PC-3 (cell line): ENCODE measurements around the gene ARHGAP24. TPM values are rescaled to one million over a fixed set of nuclear protein-coding genes. Genes with fewer than 3 reads are reported as not detected.

ENCODE experiments used
- ATAC-seq: fragments of 200-7000 bp; cut with Tn5 transposase; 2 replicates; pipeline ENCODE4 v1.9.1; 2020; ENCODE audit warnings: mild to moderate bottlenecking, moderate library complexity
- BruUV-seq: library from RNA; stranded (reverse); fragments of 400-500 nt; replicated peaks from 2 replicates; lab custom pipeline; 2021; lab: Mats Ljungman, UMichigan
- CTCF ChIA-PET: fragments of 300-600 bp; sonication (Branson Sonifier 250); formaldehyde crosslinking; loops from one replicate; lab custom pipeline; 2022; ENCODE audit warnings: antibody characterized with exemption; lab: Charles Lee
- POLR2A ChIA-PET: fragments of 300-600 bp; sonication (Branson Sonifier 250); formaldehyde crosslinking; loops from one replicate; lab custom pipeline; 2022; ENCODE audit warnings: antibody characterized with exemption; ENCODE audit not compliant: unreplicated experiment; lab: Charles Lee
- DNase-seq: peaks from one replicate; pipeline ENCODE4 v3.0.0-alpha.2; 2015
- H2AFZ ChIP-seq: fragments of 300-600 bp; sonication (generic); 2 replicates; pipeline ENCODE4 v1.6.0; 2016; ENCODE audit warnings: antibody characterized with exemption, low read length
- H3F3A ChIP-seq: fragments of 300-600 bp; sonication (generic); one replicate; pipeline ENCODE4 v1.6.0; 2017; ENCODE audit warnings: antibody characterized with exemption, low read length, control low read depth, mild to moderate bottlenecking; ENCODE audit not compliant: unreplicated experiment
- H3K27ac ChIP-seq: fragments of 300-600 bp; sonication (generic); 2 replicates; pipeline ENCODE4 v1.5.1; 2016; ENCODE audit warnings: mild to moderate bottlenecking, low read length
- H3K27me3 ChIP-seq: fragments of 300-600 bp; sonication (generic); 2 replicates; pipeline ENCODE4 v1.6.1; 2016; ENCODE audit warnings: low read length, mixed read lengths
- H3K36me3 ChIP-seq: fragments of 300-600 bp; sonication (generic); 2 replicates; pipeline ENCODE4 v1.6.1; 2016; ENCODE audit warnings: low read depth, mixed run types, low read length, mixed read lengths
- H3K4me1 ChIP-seq: fragments of 300-600 bp; sonication (generic); 2 replicates; pipeline ENCODE4 v1.5.1; 2016; ENCODE audit warnings: low read length; ENCODE audit not compliant: insufficient read depth
- H3K4me2 ChIP-seq: fragments of 300-600 bp; sonication (generic); 2 replicates; pipeline ENCODE4 v1.6.0; 2016; ENCODE audit warnings: low read length
- H3K4me3 ChIP-seq: fragments of 300-600 bp; sonication (generic); 2 replicates; pipeline ENCODE4 v1.5.1; 2016; ENCODE audit warnings: mild to moderate bottlenecking, low read length, mixed read lengths
- H3K79me2 ChIP-seq: fragments of 300-600 bp; sonication (generic); 2 replicates; pipeline ENCODE4 v1.6.1; 2017; ENCODE audit warnings: low read length, mixed read lengths
- H3K9ac ChIP-seq: fragments of 300-600 bp; sonication (generic); 2 replicates; pipeline ENCODE4 v1.6.0; 2016; ENCODE audit warnings: mild to moderate bottlenecking, low read length
- H3K9me2 ChIP-seq: fragments of 300-600 bp; sonication (generic); replicated peaks from 2 replicates; pipeline ENCODE4 v1.6.1; 2016; ENCODE audit warnings: mixed run types, low read length, mixed read lengths
- H3K9me3 ChIP-seq: fragments of 300-600 bp; sonication (generic); 2 replicates; pipeline ENCODE4 v1.6.1; 2016; ENCODE audit warnings: low read length, mixed read lengths
- H4K20me1 ChIP-seq: fragments of 300-600 bp; sonication (generic); 2 replicates; pipeline ENCODE4 v1.6.1; 2016; ENCODE audit warnings: low read length, mixed read lengths
- EZH2 ChIP-seq: fragments of 300-600 bp; sonication (generic); IDR thresholded peaks from one replicate; pipeline ENCODE4 v1.6.1; 2017; ENCODE audit warnings: antibody characterized with exemption, mild to moderate bottlenecking, low read length; ENCODE audit not compliant: unreplicated experiment
- EZH2phosphoT487 ChIP-seq: fragments of 300-600 bp; sonication (generic); IDR thresholded peaks from 2 replicates; pipeline ENCODE4 v1.6.1; 2018; ENCODE audit warnings: mild to moderate bottlenecking, antibody characterized with exemption, low read length, borderline replicate concordance
- intact Hi-C: fragments of 100-400 bp; cut with micrococcal nuclease; formaldehyde crosslinking; loops from 2 replicates; pipeline ENCODE4 v1.9.0; 2023
- total RNA-seq: library from RNA; depleted of rRNA; stranded (reverse); fragments of >200 nt; gene quantifications from 2 replicates; pipeline ENCODE4 v1.2.3, GENCODE V29; 2014
- TF ChIP-seq, protein P1 (sequence below): fragments of 300-600 bp; sonication (generic); conservative IDR thresholded peaks from 2 replicates; pipeline ENCODE4 v1.5.1; 2017; ENCODE audit warnings: antibody characterized with exemption, low read depth, mild to moderate bottlenecking, low read length

The ARHGAP24 gene
- total RNA-seq, 1 experiment from 2014 or later, result 7.4 TPM

DNA sequence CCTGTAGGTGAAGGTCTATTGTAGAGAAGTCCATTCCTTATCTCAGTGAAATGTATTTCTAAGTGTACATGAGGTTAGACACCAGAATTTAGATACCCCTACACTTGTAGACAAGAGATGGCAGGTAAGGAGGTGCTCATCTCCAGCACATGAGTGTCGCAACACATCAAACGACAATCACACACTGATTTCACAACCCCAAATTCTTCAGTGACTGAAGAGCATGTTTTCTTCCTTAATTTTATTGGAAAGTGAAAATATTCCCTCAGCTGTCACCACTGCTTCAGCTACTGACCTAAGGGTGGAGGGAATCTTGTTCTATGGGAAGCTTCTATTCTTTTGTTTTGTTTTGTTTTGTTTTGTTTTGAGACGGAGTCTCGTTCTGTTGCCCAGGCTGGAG lies 280.3 kb downstream of the ARHGAP24 start:
- Histone ChIP-seq H3K4me2 (no peak overlapping the region), H3K9me2 (no peaks in the 10 kb centered on the region), H3K4me3 (no peak overlapping the region), H3K79me2 (no peaks in the 10 kb centered on the region), H4K20me1 (no peaks in the 10 kb centered on the region), H3F3A (no peaks in the 10 kb centered on the region), H3K27ac (no peak overlapping the region), H3K4me1 (0 out of 2 replicates have a peak, but pooled peaks cover 5% of the 10 kb centered on the region), H3K9ac (no peak overlapping the region), H3K36me3 (no peaks in the 10 kb centered on the region), H2AFZ (no peak overlapping the region), H3K9me3 (no peaks in the 10 kb centered on the region), H3K27me3 (no peaks in the 10 kb centered on the region)
- DNase-seq, result no peak
- TF ChIP-seq, protein P1, sequence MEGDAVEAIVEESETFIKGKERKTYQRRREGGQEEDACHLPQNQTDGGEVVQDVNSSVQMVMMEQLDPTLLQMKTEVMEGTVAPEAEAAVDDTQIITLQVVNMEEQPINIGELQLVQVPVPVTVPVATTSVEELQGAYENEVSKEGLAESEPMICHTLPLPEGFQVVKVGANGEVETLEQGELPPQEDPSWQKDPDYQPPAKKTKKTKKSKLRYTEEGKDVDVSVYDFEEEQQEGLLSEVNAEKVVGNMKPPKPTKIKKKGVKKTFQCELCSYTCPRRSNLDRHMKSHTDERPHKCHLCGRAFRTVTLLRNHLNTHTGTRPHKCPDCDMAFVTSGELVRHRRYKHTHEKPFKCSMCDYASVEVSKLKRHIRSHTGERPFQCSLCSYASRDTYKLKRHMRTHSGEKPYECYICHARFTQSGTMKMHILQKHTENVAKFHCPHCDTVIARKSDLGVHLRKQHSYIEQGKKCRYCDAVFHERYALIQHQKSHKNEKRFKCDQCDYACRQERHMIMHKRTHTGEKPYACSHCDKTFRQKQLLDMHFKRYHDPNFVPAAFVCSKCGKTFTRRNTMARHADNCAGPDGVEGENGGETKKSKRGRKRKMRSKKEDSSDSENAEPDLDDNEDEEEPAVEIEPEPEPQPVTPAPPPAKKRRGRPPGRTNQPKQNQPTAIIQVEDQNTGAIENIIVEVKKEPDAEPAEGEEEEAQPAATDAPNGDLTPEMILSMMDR, result no peak
- TF ChIP-seq EZH2, result no peak
- TF ChIP-seq EZH2phosphoT487, result no peak
- BruUV-seq, result no TSS peak
- ChIA-PET CTCF (interaction anchor here (0.6 kb wide), 1 partner anchor 42 kb away, joined by 6 read pairs; no protein-coding TSS in a partner anchor), POLR2A (no interaction called here)
- intact Hi-C loops, result no loop called here
- no peak for ATAC-seq

DNA sequence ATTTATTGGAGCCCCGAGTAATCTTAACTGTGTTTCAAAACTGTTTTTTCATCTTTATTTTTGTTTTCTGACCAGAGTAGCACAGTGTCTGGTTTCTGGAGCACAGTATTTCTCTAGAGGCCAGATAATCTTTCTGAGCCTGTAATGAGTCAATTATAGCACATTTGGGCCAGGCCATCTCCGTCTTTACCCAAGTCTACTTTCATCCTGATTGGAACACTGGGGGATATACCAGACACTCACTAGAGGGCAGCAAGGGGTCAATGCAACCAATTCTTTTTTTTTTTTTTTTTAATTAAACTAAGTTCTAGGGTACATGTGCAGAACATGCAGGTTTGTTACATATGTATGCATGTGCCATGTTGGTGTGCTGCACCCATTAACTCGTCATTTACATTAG lies 282.0 kb downstream of the ARHGAP24 start:
- H3K36me3 ChIP-seq, result no peaks in the 10 kb centered on the region
- DNase-seq (peak; percentile 55), ATAC-seq (peak; percentile 54; the same call in 1 of the 2 replicates)
- ChIA-PET CTCF (no interaction called here), POLR2A (no interaction called here)
- no peaks in the 10 kb centered on the region for H3K27me3 ChIP-seq
- no peak overlapping the region for H2AFZ ChIP-seq
- H3K4me1 ChIP-seq, result peaks cover 10% of the 10 kb centered on the region
- no peak overlapping the region for H3K4me2 ChIP-seq
- no TSS peak for BruUV-seq
- H3K4me3 ChIP-seq, result no peak overlapping the region
- TF ChIP-seq, protein P1, result peak; percentile 49
- no peak for TF ChIP-seq EZH2
- no peak for TF ChIP-seq EZH2phosphoT487
- no peaks in the 10 kb centered on the region for H3F3A ChIP-seq
- H4K20me1 ChIP-seq, result no peaks in the 10 kb centered on the region
- H3K79me2 ChIP-seq, result no peaks in the 10 kb centered on the region
- H3K9ac ChIP-seq, result no peak overlapping the region
- H3K27ac ChIP-seq, result no peak overlapping the region
- no peaks in the 10 kb centered on the region for H3K9me3 ChIP-seq
- intact Hi-C loops, result loop anchor here (2.0 kb wide), 1 partner anchor 40 kb away; no protein-coding TSS in a partner anchor
- no peaks in the 10 kb centered on the region for H3K9me2 ChIP-seq

DNA sequence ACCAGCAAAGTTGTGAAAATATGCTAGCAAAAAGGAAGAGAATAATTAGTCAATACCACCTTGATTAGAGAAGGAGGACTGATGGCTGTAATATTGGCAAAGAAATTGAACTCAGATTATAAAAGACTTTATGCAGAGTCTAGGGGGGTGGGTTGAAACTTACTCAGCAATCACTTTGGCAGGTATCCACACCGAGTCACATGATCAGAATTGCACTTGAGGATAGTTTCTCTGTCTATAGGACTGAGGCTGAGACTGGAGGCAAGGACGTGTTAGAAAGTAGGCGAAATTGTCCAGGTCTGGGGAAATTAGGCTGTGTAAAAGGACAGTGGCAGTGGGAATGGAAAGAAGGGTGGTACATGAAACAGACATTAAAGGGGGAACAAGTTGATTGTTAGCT lies 284.4 kb downstream of the ARHGAP24 start:
- H3K9ac ChIP-seq, result no peak overlapping the region
- H3K27me3 ChIP-seq, result no peaks in the 10 kb centered on the region
- TF ChIP-seq, protein P1, result no peak
- TF ChIP-seq EZH2phosphoT487 (no peak), EZH2 (no peak)
- intact Hi-C loops, result no loop called here
- no peak overlapping the region for H3K27ac ChIP-seq
- POLR2A ChIA-PET, result no interaction called here
- DNase-seq (no peak), ATAC-seq (no peak)
- no peaks in the 10 kb centered on the region for H4K20me1 ChIP-seq
- no peaks in the 10 kb centered on the region for H3F3A ChIP-seq
- no peaks in the 10 kb centered on the region for H3K79me2 ChIP-seq
- CTCF ChIA-PET, result no interaction called here
- peaks cover 27% of the 10 kb centered on the region for H3K4me1 ChIP-seq
- no peak overlapping the region for H3K4me2 ChIP-seq
- H3K9me3 ChIP-seq, result no peaks in the 10 kb centered on the region
- no peaks in the 10 kb centered on the region for H3K9me2 ChIP-seq
- no peak overlapping the region for H3K4me3 ChIP-seq
- H3K36me3 ChIP-seq, result no peaks in the 10 kb centered on the region
- no peak overlapping the region for H2AFZ ChIP-seq
- no TSS peak for BruUV-seq
